ENCODE data around the gene SLC8A1.

DNA sequence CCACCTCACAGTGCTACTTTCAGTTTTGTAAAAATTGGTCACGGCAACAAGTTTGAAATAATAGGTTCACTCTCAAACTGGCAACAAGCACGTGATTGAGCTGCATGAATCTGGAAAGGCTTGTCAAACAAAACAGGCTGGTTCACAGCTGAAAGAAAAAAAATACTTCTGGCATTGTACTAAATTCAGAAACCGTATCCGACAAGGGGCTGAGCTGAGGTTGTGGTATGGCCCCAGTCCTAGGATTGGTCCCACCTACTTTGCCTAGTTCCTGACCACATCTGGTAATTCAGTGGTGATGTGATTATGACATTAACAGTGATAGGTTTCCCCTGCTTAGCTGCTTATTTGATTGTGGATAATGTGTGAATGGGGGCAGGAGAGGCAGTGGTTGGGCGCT lies 346.3 kb downstream of the SLC8A1 start:
- TF ChIP-seq POLR2A (IDR thresholded peaks at IDR 0.05) = no peak
- TF ChIP-seq, protein P1, sequence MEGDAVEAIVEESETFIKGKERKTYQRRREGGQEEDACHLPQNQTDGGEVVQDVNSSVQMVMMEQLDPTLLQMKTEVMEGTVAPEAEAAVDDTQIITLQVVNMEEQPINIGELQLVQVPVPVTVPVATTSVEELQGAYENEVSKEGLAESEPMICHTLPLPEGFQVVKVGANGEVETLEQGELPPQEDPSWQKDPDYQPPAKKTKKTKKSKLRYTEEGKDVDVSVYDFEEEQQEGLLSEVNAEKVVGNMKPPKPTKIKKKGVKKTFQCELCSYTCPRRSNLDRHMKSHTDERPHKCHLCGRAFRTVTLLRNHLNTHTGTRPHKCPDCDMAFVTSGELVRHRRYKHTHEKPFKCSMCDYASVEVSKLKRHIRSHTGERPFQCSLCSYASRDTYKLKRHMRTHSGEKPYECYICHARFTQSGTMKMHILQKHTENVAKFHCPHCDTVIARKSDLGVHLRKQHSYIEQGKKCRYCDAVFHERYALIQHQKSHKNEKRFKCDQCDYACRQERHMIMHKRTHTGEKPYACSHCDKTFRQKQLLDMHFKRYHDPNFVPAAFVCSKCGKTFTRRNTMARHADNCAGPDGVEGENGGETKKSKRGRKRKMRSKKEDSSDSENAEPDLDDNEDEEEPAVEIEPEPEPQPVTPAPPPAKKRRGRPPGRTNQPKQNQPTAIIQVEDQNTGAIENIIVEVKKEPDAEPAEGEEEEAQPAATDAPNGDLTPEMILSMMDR (IDR thresholded peaks at IDR 0.05) = no peak

Measured in testis (tissue), 2 donors.